Globus pallidus (tissue), 1 donor: ENCODE measurements around the gene ARHGAP35.
A peak's percentile ranks its signal among the peaks of the same experiment; 100 is the strongest.
"Not testable (repeated sequence)": the region's sequence is repeated elsewhere in the genome, so short reads cannot be mapped to it uniquely, and the experiment has no call there.

Source experiments
- DNase-seq: peaks from one replicate; pipeline ENCODE4 v3.0.0-alpha.2; 2015; ENCODE audit warnings: low spot score

Gene ARHGAP35

DNA sequence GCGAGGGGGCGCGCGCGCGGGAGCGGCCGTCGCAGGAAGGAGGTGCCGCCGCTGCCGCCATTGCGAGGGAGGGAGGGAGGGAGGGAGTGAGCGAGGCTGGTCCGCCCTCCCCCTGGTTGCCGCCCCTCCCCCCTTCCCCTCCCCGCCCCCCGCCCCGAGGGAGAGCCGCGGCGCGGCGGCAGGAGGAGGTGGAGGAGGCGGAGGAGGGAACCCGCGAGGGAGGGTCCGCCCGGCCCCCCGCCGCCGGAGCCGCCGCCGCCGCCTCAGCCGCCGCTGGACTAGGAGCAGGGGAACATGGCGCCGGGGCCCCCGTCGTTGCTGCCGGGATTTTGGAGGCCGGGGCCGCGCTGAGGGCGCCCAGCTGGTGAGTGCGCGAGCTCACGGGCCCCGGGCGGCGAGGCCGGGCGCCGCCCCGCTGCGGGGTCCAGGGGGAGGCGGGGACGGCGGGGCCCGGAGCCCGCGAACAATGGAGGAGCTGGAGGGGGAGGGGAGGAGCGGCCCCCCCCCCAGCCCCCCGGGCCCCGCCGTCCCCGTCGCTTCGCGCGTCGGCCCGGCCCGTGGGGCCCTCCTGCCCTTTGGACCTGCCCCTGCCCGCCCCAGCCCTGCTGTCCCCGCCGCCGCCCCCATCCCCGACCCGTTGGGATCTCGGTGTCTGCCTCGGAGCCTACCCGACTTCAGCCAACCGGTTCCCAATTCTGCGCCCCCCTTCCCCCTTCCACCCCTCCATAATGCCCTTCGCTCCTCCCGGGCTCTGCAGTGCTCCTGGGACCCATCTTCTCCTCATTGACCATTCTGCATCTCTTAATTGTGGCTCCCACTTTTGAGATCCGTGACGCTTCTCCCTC, at the start of gene ARHGAP35:
Gene ARHGAP35, plus strand, starts transcription at position 152 of the 845 bp plus-strand sequence. CDS start 57,679 bp downstream, outside the sequence.
- peak; percentile 86 for DNase-seq

DNA sequence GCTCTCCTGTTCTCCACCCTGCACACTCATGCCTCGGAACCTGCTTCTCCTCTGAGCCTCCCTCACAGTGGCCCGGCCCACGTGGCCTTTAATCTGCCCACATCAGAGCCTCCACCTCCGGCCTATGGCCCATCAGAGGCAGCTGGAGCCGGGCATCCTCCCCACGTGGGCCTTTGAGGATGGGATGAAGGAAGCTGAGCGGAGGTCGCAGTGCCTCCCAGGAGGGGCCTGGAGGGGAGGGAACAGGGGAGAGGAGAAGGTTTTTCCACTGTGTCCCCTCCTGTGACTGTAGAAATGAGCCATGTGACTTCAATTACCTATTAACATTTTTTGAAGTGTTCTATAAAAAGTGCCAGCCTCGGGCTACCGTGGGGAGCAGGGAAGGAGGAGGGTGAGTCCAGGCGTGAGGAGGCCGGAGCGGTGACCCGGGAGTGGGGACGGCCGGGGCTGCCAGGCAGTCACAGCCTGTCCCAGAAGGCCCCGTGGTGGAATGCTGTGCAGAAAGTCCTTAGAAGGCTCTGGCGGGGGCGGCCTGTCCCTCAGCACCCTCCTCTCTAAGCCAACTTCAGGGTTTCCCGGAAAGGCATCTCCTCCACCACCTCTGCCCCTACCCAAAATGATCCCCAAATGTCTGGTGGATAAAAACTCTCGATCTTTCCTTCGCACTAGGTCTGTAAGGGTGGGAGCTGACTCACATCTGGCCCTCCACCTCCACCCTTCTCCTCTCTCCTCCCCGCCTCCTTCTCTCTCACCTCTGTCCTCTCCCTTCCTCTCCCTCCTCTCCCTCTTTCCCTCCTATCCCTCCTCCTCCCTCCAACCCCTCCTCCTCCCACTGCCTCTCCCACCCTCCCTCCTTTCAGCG, 47.6 kb upstream of the ARHGAP35 start:
- DNase-seq, result no peak

DNA sequence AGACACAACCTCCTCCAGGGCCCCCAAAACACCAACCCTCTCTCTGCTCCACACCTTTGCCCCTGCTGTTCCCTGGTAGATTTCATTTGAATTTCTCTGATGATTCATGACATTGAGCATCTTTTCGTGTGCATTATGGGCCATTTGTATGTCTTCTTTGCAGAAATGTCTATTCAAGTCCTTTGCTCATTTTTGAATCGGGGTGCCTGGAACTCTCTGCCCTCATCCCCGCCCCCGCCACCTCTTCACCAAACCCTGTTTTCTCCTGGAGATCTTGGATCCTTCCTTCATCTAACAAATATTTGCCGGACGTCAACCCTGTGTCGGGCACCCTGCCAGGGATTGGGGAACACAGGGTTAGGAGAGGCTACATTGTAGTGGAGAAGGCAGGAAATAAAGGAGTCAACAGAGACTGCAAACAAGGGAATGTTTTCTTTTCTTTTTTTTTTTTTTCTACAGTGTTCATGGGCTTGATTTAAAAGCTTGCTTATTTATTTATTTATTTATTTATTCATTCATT, 46.9 kb upstream of the ARHGAP35 start:
- no peak for DNase-seq

DNA sequence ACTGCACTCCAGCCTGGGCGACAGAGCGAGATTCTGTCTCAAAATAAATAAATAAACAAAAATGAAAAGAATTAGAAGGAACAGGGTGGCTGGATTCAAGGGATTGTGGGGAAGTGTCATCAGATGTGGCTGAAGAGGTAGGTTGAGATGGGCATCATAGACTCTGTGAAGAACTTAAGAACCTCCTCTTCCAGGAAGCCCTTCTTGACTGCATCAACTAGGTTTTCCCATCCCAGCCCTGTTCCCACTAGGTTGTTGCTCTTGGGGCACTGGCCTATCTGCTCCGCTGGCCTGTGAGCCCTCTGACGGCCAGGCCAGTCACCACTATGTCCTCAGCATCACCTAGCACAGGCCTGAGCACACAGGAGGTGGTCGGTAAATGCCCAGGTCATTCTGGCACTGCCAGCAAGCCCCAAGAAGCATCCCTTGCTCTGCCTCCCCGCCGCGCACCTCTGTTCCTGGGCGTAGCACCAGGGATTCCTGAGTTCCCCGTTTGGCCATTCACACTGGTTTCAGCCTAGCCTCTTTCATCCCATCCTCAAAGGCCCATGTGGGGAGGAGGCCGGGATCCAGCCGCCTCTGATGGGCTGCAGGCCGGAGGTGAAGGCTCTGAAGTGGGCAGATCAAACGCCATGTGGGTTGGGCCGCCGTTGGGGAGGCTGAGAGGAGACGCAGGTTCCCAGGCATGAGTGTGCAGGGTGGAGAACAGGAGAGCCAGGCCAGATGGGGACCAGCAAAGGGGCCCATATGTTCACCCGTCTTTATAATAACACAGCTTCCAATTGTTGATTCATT, 44.8 kb upstream of the ARHGAP35 start:
- DNase-seq, result no peak

DNA sequence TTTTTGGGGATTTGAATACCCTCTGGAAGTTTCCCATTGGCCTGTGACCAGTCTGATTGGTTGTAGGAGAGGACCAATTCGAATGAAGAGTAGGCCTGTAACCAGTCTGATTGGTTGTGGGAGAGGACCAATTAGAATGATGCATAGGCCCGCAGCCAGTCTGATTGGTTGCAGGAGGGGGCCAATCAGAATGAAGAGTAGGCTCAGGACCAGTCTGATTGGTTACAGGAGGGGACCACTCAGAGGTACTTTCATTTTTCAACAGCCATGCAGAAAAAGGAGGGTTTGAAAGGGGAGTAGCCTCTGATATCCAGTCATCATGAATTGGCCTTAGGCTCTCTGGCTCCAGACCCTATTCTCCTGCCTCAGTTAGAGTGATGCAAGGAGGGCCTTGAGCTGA, 42.0 kb upstream of the ARHGAP35 start:
- DNase-seq, result no peak

DNA sequence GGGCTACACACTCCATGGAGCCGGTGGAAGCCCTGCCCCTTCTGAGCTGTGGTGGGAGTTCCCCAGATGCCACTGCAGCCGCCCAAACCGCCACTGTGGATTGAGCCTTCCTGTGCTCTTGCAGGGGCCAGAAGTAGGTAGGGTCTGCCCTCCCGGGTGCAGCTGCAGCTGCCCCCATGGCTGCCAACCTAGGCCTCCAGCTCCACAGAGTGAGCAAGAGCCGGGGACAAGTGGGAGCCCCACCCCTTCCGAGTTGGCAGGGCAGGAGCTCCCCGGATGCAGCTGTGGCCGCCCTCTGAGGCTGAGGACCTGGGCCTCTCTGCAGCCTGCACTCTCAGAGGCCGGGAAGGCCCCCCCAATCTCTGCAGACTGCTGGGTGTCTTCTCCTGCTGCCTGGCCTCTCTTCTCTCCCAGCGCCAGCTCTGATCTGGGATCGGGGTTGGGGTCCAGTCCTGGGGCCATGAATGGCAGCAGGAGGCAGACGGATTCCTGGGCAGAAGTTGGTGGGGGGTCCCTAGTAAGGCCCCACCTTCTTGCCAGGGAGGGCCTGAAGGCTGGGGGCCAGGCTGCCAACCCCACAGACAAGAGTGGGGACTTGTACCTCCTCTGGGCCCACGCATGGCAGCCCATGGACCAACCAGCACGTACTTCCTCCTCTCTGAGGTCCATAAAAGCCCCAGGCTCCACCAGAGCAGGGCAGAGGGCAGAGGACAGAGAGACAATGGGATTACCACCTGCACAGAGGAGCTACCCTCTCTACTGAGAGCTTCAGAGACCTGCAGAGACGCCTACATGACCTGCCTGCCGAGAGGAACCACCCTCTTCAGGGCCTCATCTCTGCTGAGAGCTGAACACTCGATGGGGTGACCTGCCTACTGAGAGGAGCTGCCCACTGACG, 39.0 kb upstream of the ARHGAP35 start:
- DNase-seq, result no peak

DNA sequence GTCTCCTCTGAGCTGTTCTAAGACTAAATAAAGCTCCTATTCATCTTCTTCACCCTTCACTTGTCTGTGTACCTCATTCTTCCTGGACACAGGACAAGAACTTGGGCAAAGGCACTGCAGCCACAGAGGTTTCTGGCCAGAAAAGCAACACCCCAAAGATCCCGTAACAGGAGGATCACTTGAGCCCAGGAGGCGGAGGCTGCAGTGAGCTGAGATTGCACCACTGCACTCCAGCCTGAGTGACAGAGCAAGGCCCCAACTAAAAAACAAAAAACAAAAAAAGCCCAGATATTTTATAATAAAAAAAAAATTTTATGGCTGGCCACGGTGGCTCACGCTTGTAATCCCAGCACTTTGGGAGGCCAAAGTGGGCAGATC, 38.4 kb upstream of the ARHGAP35 start:
- DNase-seq, result not testable (repeated sequence)

DNA sequence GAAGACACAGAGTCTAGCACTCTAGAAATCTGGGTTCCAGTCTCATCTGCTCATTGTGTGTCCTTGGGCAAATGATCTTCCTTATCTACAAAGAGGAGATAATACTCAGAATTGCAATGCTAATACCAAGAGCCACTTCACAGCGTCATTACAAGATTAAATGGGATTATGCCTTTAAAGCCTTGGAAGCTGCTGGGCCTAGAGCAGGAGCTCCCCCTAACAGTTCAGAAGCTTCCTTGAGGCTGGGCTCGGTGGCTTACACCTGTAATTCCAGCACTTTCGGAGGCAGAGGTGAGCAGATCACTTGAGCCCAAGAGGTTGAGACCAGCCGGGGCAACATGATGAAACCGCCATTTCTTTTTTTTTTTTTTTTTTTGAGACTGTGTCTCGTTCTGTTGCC, 37.7 kb upstream of the ARHGAP35 start:
- no peak for DNase-seq

DNA sequence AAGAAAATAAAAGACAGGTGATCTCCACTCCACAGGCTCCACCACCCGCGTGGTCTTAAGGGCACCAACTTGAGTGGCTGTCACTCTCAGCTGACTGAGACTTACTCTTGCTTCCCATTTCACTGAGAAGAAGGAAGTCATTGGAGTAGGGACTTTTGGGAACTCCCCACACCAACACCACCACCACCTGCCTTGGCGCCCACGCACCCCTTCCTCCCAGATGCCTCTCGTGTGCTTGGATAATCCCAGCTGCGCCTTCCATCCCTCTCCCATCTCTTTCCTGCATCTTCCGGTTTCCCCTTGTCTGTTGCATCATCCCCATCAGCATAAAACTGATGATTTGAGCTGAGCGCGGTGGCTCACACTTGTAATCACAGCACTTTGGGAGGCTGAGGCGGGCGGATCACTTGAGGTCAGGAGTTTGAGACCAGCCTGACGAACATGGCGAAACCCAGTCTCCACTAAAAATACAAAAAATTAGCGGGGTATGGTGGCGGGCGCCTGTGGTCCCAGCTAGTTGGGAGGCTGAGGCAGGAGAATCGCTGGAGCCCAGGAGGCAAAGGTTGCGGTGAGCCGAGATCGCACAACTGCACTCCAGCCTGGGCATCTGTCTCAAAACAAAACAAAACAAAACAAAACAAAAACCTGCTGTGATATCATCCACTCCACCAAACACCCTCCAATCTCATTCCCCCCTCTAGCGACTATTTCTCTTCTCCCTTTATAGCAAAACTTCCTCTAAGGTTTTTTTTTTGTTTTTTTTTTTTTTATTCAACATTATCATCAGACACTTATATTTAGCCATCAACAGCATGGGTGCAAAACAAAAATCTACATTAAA, 35.7 kb upstream of the ARHGAP35 start:
- peak; percentile 36 for DNase-seq

DNA sequence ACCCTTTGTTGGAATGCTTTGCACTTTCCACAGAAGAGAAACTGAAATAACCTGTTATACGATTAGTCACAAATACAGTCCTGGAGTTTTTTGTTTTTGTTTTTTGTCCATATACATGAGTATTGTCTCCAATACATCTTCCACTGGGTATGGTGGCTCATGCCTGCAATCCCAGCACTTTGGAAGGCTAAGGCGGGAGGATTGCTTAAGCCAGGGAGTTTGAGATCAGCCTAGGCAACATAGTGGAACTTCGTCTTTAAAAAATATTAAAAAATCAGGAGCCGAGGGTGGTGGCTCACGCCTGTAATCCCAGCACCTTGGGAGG, 35.1 kb upstream of the ARHGAP35 start:
- no peak for DNase-seq

DNA sequence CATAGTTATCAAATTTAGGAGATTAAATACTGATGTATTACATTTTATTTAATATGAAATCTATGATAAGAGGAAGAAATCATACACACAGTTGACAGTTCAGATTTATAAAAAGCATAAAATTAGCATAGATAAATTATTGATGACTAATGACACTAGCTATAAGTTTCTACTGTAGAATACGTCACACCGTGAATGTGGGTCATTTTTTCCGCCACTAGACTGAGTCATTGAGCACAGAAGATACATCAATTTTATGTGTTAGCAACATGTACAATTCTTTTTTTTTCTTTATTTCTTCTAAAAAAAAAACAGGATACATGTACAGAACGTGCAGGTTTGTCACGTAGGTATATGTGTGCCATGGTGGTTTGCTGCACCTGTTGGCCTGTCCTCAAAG, 32.3 kb upstream of the ARHGAP35 start:
- no peak for DNase-seq

DNA sequence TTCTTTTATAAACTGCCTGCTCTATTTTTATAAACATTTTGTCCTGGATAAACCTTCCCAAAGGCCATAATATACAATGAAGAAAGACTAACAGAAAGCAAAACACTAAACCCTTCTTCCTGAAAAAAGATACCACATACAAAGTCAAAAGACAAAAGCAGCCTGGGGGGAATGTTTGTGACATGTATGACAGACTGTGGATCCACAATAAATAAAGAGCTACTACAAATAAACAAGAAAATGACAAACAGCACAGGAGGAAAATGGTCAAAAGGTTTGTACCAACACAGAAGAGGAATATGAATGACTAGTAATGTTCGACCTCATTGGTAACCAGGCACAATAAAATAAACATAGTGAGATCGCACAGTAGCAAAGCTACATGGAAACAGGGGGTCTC, 29.9 kb upstream of the ARHGAP35 start:
- no peak for DNase-seq

DNA sequence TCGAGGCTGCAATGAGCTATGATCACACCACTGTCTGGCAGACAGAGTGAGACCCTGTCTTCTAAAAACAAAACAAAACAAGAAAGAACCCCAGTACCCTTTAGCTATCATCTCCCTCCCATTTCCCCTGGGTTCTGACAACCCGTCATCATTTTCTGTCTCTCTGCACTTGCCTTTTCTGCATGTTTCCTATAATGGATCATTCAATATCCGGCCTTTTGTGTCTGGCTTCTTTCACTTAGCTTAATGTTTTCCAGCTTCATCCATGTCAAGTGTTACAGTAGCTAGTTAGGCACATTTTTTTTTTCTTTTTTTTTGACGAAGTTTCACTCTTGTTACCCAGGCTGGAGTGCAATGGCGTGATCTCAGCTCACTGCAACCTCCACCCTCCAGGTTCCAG, 26.7 kb upstream of the ARHGAP35 start:
- DNase-seq, result no peak

DNA sequence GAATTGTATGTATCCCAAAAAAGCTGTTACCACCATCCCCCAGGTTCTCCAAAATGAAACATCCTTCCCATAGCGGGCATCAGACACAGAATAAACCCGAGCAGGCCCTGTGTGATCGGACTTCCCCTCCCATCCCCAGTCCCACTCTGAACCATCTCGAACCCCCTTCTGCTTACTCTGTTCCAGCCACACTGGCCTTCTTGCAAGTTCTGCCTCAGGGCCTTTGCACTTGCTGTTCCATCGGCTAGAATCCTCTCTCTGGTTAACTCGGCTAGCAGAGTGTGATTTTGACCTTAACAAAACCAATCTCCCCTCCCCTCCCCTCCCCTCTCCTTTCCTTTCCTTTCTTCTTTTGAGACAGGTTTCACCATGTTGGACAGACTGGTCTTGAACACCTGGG, 25.8 kb upstream of the ARHGAP35 start:
- no peak for DNase-seq

DNA sequence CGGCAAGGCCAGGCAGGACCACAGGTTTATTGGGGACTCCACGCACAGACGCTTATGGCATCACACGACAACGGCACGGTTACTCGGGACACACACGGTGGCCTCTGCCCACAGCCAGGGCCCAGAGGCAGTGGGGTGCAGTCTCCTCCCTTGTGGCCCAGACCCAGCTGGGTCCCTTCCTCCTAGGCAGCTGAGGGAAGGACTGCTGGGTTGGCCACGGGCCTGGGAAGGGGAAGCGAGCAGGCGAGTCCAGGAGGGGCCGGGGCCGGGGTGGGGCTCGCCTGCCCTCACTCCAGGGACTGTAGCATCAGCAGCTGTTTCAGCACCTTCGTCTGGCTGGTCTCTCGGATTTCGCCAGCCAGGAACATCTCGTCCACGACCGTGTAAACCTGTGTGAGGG, 22.6 kb upstream of the ARHGAP35 start:
- DNase-seq, result no peak

DNA sequence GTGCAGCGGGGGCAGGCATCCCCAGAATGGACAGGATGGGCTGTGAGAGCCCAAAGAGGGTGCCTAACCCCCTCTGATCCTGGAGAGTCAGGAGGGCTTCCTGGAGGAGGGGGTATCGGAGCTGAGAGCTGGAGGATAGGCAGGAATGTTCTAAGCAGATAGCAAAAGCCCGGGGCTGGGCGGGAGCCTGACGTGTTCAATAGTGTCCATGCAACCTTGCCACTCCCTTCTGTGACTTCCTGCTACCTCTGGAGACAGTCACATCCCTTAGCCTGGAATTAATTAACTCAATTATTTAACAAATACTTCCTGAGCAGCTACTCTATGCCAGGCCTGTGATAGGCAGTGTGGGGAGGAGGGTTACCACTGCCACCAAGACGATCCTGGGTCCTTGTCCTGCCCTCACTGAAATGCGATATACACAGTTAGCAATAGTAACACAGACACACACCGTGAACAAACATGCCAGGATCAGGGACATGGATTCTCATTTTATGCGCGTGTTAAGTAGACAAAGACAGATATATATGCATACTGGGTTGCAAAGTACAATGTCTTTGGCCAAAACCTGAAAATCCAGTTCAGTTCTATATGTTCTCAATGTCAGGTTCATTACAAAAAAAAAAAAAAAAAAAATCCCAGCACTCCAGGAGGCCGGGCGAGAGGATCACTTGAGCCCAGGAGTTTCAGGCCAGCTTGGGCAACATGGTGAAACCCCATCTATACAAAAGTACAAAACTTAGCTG, 20.9 kb upstream of the ARHGAP35 start:
- no peak for DNase-seq

DNA sequence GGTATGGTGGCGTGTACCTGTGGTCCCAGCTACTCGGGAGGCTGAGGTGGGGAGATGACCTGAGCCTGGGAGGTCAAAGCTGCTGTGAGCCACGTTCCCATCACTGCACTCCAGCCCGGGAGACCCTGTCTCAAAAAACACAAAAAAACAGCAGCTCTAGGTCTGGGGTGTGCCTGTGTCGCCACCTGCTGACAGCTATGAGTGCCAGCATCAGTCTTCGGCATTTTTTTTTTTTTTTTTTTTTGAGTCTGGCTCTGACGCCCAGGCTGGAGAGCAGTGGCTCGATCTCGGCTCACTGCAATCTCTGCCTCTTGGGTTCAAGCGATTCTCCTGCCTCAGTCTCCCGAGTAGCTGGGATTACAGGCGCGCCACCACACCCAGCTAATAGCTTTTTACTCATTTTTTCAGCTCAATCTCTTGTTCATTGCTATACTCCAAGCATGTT, 20.3 kb upstream of the ARHGAP35 start:
- peak; percentile 71 for DNase-seq

DNA sequence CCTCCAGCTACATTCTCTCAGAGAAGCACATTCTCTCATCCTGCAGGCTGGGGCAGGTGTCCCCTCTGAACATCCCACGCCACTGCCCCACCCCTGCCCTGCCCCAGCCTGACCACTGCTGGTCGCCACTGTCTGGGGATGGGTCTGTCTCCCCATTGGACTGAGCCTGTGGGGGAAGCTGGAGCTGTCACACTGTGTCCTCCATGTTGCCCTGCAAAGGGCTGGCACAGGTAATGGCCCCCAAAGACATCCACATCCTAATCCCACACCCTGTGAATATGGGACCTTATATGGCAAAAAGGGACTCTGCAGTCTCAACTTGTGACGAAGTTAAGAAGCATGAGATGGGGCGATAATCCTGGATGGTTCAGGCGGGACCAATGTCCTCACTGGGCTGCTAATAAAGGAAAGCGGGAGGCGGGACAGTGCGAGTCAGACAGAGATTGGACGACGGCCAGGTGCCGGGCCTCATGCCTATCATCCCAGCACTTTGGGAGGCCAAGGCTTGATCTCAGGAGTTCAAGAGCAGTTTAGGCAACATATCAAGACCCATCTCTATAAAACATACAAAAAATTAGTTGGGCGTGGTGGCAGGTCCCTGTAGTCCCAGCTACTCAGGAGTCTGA, 19.2 kb upstream of the ARHGAP35 start:
- no peak for DNase-seq

DNA sequence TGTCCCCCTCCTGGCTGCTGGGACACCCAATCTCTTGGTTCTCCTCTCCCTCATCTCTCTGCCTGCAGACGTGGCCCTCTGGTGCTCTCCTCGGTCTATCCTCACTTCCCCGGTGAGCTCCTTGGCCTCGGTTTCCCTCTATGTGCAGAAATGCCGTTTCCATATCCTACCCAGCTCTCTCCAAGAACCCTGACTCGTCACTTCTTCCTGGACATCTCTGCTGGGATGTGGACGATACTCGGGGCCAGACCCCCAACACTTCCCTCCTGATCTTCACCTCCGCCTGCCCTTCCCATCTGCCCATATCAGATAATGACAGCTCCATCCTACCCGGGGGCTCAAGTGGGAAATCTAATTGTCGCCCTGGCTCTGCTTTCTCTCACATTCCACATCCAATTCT, 18.0 kb upstream of the ARHGAP35 start:
- no peak for DNase-seq
